DOHH2 (cell line): ENCODE measurements around the gene GDF9.

Experiments used
- EZH2phosphoT487 ChIP-seq: fragments of 200-600 bp; sonication (generic); IDR thresholded peaks from 2 replicates; pipeline ENCODE4 v1.6.1; 2017; ENCODE audit warnings: borderline replicate concordance, mild to moderate bottlenecking, antibody characterized with exemption, low read length, moderate library complexity, mixed read lengths
- TF ChIP-seq, protein P1 (sequence below): fragments of 200-600 bp; sonication (generic); IDR thresholded peaks from one replicate; pipeline ENCODE4 v1.5.1; 2014; ENCODE audit warnings: antibody characterized with exemption, mild to moderate bottlenecking, low read depth, low read length; ENCODE audit not compliant: poor library complexity, severe bottlenecking

- TF ChIP-seq, protein P1, sequence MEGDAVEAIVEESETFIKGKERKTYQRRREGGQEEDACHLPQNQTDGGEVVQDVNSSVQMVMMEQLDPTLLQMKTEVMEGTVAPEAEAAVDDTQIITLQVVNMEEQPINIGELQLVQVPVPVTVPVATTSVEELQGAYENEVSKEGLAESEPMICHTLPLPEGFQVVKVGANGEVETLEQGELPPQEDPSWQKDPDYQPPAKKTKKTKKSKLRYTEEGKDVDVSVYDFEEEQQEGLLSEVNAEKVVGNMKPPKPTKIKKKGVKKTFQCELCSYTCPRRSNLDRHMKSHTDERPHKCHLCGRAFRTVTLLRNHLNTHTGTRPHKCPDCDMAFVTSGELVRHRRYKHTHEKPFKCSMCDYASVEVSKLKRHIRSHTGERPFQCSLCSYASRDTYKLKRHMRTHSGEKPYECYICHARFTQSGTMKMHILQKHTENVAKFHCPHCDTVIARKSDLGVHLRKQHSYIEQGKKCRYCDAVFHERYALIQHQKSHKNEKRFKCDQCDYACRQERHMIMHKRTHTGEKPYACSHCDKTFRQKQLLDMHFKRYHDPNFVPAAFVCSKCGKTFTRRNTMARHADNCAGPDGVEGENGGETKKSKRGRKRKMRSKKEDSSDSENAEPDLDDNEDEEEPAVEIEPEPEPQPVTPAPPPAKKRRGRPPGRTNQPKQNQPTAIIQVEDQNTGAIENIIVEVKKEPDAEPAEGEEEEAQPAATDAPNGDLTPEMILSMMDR: no peak
- TF ChIP-seq EZH2phosphoT487: no peak
Observed at GRCh38 chr5:132813599-132814502, 52.4 kb downstream of the GDF9 start.
